Aorta (tissue), 5 donors: ENCODE results near the gene DCANP1. TPM values are rescaled to one million over a fixed set of nuclear protein-coding genes. Genes with fewer than 3 reads are reported as not detected.

Experiments
- ATAC-seq: fragments of 200-7000 bp; cut with Tn5 transposase; one replicate; pipeline ENCODE4 v1.9.1; 2022; ENCODE audit warnings: moderate library complexity; ENCODE audit not compliant: low FRiP score
- DNase-seq, 2 donors: peaks; one replicate each; pipeline ENCODE4 v3.0.0-alpha.2; 2020
- H3K27ac ChIP-seq, 2 donors: one replicate each; pipeline ENCODE4 v1.5.1; 2013; ENCODE audit warnings: low read length in 2 of 2, mild to moderate bottlenecking in 2 of 2, moderate library complexity in 2 of 2, control low read depth in 1 of 2, inconsistent platforms in 1 of 2, low read depth in 1 of 2
- H3K27me3 ChIP-seq, 2 donors: one replicate each; pipeline ENCODE4 v1.6.1; 2013; ENCODE audit warnings: control low read depth in 1 of 2, low read length in 1 of 2, mild to moderate bottlenecking in 1 of 2, moderate library complexity in 1 of 2; ENCODE audit not compliant: insufficient read depth in 2 of 2, control insufficient read depth in 1 of 2
- H3K36me3 ChIP-seq, 2 donors: one replicate each; pipeline ENCODE4 v1.6.1; 2013; ENCODE audit warnings: control low read depth in 1 of 2, low read length in 1 of 2, mild to moderate bottlenecking in 1 of 2; ENCODE audit not compliant: insufficient read depth in 2 of 2, control insufficient read depth in 1 of 2
- H3K4me1 ChIP-seq, 2 donors: one replicate each; pipeline ENCODE4 v1.6.1; 2013; ENCODE audit warnings: low read length in 2 of 2, control low read depth in 1 of 2, mild to moderate bottlenecking in 1 of 2, moderate library complexity in 1 of 2; ENCODE audit not compliant: insufficient read depth in 2 of 2, control insufficient read depth in 1 of 2
- H3K4me3 ChIP-seq, 2 donors: one replicate each; pipeline ENCODE4 v1.5.1; 2013; ENCODE audit warnings: low read length in 2 of 2, control low read depth in 1 of 2, mild to moderate bottlenecking in 1 of 2
- H3K9me3 ChIP-seq: one replicate; pipeline ENCODE4 v1.6.1; 2013; ENCODE audit warnings: mild to moderate bottlenecking, low read length; ENCODE audit not compliant: control insufficient read depth
- WGBS, 2 donors: extraction: QIAGEN DNeasy Blood & Tissue Kit; methylation state at CpG; one replicate each; pipeline ENCODE4 v1.1.7; 2013; 5-methylcytosine and 5-hydroxymethylcytosine counted together
- intact Hi-C, 2 donors: fragments of 100-400 bp; cut with DNase I; formaldehyde crosslinking; loops; one replicate each; pipeline versions ENCODE4 v1.14.2 to v1.15.0; 2022
- polyA plus RNA-seq, 2 donors: library from polyadenylated mRNA; stranded (reverse); fragments of 200-250 nt; gene quantifications; one replicate each; pipeline ENCODE4 v1.2.3, GENCODE V29; 2013
- total RNA-seq, 2 donors: library from RNA; stranded (reverse); fragmentation: NEBNext Ultra II Directional; extraction: Animal tissue kit (Norgen Biotek cat#: 25700); gene quantifications; one replicate each; pipeline ENCODE4 v1.2.1, GENCODE V29; 2021
- donor health status: healthy with polysubstance abuse.
- donor health status: Bipolar disorder and iron deficiency.
- donor health status: DM: no; HTN: no; CAD: no.
- donor health status: DM: no; HTN: no; CAD: no.
- donor health status: DM: yes; HTN: yes; CAD: no.

The DCANP1 gene
- total and polyA plus RNA-seq, 4 donors, result 0.10 TPM; not detected in 3

DNA sequence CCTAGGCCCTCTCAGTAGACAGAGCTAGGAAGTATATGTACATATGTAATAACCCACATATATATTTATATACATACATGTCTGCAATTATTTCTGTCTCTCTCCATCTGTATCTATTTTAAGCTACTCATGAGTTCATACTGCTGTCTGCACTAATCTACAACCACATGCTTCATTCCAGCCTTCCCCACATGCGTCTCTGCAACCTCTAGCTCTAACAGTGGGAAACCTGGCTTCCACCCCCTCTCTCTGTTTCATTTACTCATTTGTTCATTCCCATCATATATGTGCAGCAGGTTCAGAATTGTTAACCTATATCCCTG, 23.3 kb downstream of the DCANP1 start:
- intact Hi-C loops, result no loop called here
- 88 to 89% methylated on average over 1 of the region's 1 CpG for WGBS, 2 donors
- Histone ChIP-seq H3K9me3 (peaks cover 4% of the 10 kb centered on the region), H3K27ac (no peak overlapping the region), H3K27me3 (no peaks in the 10 kb centered on the region), H3K4me3 (no peak overlapping the region), H3K4me1 (no peaks in the 10 kb centered on the region), H3K36me3 (no peaks in the 10 kb centered on the region)
- DNase-seq (no peak), ATAC-seq (no peak)

DNA sequence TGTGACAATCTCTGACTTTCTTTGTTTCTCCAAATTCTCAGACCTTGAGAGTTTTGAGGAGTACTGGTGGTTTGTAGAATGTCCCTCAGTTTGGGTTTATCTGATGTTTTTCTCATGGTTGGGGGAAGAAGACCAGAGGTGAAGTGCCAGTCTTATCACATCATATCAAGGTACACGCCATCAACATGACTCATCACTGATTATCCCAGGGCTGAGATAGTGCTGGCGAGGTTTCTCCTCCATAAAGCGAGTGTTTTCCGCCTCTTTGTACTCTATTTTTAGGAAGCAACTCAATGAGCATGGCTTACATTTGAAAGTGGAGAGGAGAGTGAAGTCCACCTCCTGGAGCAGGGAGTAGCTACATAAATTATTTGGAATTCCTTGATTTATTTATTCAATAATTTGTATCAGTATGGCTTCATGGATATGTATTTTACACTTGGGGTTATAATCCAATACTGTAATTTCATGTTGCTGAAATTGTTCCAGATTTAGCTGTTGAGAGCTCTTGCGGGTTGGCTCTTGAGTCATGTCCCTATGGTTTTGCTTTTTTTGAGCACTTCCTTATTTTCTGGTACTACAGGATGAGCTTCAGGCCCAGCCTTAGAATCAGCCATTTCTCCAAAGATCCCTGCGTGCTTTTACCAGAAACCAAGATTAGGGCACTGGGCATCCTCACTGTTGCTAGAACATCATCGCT, 23.9 kb downstream of the DCANP1 start:
- intact Hi-C loops, result no loop called here
- H3K36me3 ChIP-seq, result no peaks in the 10 kb centered on the region
- H3K27ac ChIP-seq, result no peak overlapping the region
- H3K27me3 ChIP-seq, result no peaks in the 10 kb centered on the region
- ATAC-seq (no peak), DNase-seq (no peak)
- WGBS, 2 donors, result 87 to 89% methylated on average over 7 of the region's 7 CpGs
- H3K9me3 ChIP-seq, result no peaks in the 10 kb centered on the region
- H3K4me1 ChIP-seq, result no peaks in the 10 kb centered on the region
- H3K4me3 ChIP-seq, result no peak overlapping the region

DNA sequence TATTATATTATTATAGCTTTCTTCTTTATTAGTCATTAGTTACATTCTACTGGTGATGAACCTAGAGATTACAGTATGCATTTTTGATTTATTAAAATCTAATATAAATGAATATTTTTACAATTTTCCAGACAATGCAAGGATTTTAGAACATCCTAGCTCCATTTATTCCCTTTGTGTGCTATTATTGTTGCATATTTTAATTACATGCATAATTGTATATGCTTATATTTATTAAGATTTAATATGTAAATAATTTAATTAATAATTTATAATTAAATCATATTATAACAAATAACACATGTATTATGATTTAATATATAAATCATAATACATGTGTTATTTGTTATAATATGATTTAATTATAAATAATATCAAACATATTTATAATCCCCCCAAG, 24.7 kb downstream of the DCANP1 start:
- ATAC-seq (no peak), DNase-seq (no peak)
- Histone ChIP-seq H3K27ac (no peak overlapping the region), H3K27me3 (no peaks in the 10 kb centered on the region), H3K36me3 (no peaks in the 10 kb centered on the region), H3K4me1 (no peaks in the 10 kb centered on the region), H3K9me3 (no peaks in the 10 kb centered on the region), H3K4me3 (no peak overlapping the region)
- intact Hi-C loops, result no loop called here

DNA sequence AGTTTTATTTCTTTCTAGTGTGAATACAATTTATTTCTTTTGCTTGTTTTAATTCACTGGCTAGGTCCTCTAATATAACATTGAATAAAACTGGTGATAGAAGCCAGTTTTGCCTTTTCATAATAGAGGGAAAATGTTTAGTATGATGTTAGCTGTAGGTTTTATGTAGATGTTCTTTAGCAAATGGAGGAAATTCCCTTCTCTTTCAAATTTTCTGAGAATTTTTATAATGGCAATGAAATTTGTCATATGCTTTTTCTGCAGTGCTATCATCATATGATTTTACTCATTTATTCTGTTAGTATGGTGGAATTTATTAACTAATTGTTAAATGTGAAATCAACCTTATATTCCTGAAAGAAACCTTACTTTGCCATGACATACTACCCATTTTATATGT, 30.1 kb downstream of the DCANP1 start:
- Histone ChIP-seq H3K9me3 (no peaks in the 10 kb centered on the region), H3K27me3 (no peaks in the 10 kb centered on the region), H3K4me1 (no peaks in the 10 kb centered on the region), H3K4me3 (no peak overlapping the region), H3K27ac (no peak overlapping the region), H3K36me3 (no peaks in the 10 kb centered on the region)
- ATAC-seq (no peak), DNase-seq (no peak)
- intact Hi-C loops, result no loop called here

DNA sequence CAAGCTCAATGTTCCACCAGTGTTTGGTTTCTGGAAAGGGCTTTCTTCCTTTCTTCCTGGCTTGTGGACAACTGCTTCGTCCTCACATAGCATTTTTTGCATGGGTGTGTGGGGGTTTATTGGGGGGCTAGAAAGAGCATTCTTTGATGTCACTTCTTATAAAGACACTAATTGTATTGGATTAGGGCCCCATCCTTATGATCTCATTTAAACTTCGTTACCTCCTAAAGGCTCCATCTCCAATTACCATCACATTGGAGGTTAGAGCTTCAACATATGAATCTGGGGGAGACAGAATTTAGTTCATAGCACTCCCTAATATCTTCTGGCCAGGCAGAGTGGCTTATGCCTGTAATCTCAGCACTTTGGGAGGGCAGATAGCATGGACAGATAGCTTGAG, 42.1 kb downstream of the DCANP1 start:
- intact Hi-C loops, result no loop called here
- no peak overlapping the region for H3K4me3 ChIP-seq
- no peaks in the 10 kb centered on the region for H3K36me3 ChIP-seq
- H3K27me3 ChIP-seq, result no peaks in the 10 kb centered on the region
- 85 to 93% methylated on average over 2 of the region's 2 CpGs for WGBS, 2 donors
- no peak for ATAC-seq
- DNase-seq, result no peak
- peaks cover 0 to 2% of the 10 kb centered on the region in 2 donors for H3K4me1 ChIP-seq
- H3K9me3 ChIP-seq, result peaks cover 1% of the 10 kb centered on the region
- no peak overlapping the region for H3K27ac ChIP-seq

DNA sequence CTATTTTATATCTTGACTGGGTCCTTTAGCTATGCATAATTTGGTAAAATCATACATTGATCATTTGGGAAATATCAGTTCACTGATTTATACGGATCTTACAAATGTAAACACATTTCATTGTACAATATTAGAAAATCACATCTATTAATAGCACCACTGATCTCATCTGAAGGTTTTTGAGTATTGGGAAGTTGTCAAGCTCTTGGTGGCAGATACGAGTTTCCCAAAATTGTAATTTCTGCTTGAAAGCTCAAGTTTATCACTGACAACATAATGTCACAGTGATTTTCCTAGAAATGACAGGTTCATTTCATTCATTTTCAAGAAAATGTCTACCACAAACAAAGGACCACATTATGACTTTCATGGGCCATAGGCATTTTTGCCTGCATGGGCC, 45.1 kb downstream of the DCANP1 start:
- Histone ChIP-seq H3K9me3 (no peaks in the 10 kb centered on the region), H3K4me1 (peaks cover 0 to 4% of the 10 kb centered on the region in 2 donors), H3K27me3 (no peaks in the 10 kb centered on the region), H3K36me3 (no peaks in the 10 kb centered on the region), H3K4me3 (no peak overlapping the region), H3K27ac (no peak overlapping the region)
- intact Hi-C loops, result no loop called here
- WGBS, 2 donors, result 74 to 81% methylated on average over 2 of the region's 2 CpGs
- ATAC-seq, result no peak
- DNase-seq, result no peak

DNA sequence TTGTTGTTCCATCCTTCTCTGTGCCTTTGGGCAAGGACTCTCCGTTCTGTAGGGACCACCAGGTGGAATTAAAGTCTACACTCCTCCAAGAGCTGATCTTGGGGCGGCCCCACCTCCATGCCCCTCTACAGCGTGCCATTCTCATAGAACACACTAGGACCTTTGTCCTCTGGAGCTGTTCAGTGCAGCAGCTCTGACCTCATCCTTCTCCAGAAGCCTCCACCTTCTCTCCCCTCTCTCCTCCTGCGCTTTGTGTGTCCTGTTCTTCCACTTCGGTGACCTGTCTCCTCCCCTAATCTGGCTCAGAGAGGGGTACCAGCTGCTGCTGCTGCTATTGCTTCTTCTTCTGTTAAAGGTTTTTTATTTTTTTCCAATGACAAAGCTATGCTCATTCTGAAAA, 46.3 kb downstream of the DCANP1 start:
- H3K36me3 ChIP-seq, result no peaks in the 10 kb centered on the region
- no peak overlapping the region for H3K27ac ChIP-seq
- H3K4me3 ChIP-seq, result no peak overlapping the region
- no peaks in the 10 kb centered on the region for H3K27me3 ChIP-seq
- H3K9me3 ChIP-seq, result no peaks in the 10 kb centered on the region
- ATAC-seq, result no peak
- no peak for DNase-seq
- intact Hi-C loops, result no loop called here
- peaks cover 0 to 4% of the 10 kb centered on the region in 2 donors for H3K4me1 ChIP-seq
- 59 to 65% methylated on average over 5 of the region's 5 CpGs for WGBS, 2 donors

DNA sequence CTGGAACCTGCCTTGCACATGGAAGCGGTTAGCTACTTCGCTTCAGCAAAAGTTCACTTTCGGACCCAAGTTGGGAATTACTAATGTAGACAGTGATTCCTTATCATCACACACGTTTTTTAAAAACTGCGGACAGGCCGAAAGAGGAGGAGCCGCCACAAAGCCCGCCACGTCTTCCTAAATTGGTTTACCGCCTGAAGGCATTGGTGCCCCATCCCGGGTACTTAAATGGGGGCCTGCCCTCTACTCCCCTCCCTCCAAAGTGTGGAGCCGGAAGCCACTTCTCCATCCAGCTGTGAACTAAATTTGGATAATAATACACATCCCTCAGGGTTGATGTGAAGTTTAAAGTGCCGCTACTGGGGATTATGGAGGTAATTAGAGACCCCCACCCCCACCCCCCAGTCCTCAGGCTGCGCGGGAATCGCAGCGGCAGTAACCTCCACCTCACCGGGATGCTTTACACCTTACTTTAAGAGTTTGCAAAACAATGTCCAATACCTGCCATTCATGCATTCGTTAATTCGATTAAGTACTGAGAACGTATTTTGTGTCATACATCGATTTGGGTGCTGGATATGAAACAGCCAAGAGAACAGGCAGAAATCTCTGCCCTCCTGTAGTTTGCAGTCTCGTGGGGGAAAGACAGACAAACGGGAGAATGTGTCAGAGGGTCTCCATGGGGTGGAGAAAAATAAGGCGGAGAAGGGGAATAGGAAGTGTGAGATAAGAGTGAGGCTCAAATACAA, 47.2 kb downstream of the DCANP1 start:
- Histone ChIP-seq H3K4me3 (peak overlapping the region; percentile 67 to 97), H3K4me1 (peaks cover 0 to 4% of the 10 kb centered on the region in 2 donors), H3K27ac (no peak overlapping the region), H3K9me3 (no peaks in the 10 kb centered on the region), H3K36me3 (no peaks in the 10 kb centered on the region), H3K27me3 (no peaks in the 10 kb centered on the region)
- ATAC-seq (no peak), DNase-seq (peak in 1 of 2 donors; percentile 69)
- intact Hi-C loops, result no loop called here
- 27 to 28% methylated on average over 25 of the region's 25 CpGs for WGBS, 2 donors
